Stimulated activated CD8-positive, alpha-beta memory T cell treated with anti-CD3 and anti-CD28 coated beads, Interleukin-12 subunit alpha, Interleukin-12 subunit beta, amount 100 ng/mL, for 1 hour (primary cell): Measurements from ENCODE around the gene UVRAG.

Source experiments
- DNase-seq: peaks from one replicate; pipeline ENCODE4 v3.0.0-alpha.2; 2020; ENCODE audit warnings: low read depth

The UVRAG gene

GRCh38 chr11:76152741-76153570 lies 337.9 kb downstream of the UVRAG start:
- no peak for DNase-seq

- DNase-seq = no peak
Measured at GRCh38 chr11:76153571-76153923, 338.5 kb downstream of the UVRAG start.

- no peak for DNase-seq
Measured at GRCh38 chr11:76155500-76156227, 340.7 kb downstream of the UVRAG start.

GRCh38 chr11:76156971-76157427 lies 342.0 kb downstream of the UVRAG start:
- no peak for DNase-seq

GRCh38 chr11:76157891-76158290 lies 342.9 kb downstream of the UVRAG start:
- DNase-seq = no peak

- DNase-seq = no peak
Measured at GRCh38 chr11:76158394-76159302, 343.6 kb downstream of the UVRAG start.

GRCh38 chr11:76159303-76159937 lies 344.4 kb downstream of the UVRAG start:
- DNase-seq = no peak

- no peak for DNase-seq
Measured at GRCh38 chr11:76159983-76160661, 345.1 kb downstream of the UVRAG start.

- no peak for DNase-seq
Measured at GRCh38 chr11:76160856-76161255, 345.8 kb downstream of the UVRAG start.

GRCh38 chr11:76161261-76161961 lies 346.4 kb downstream of the UVRAG start:
- no peak for DNase-seq

GRCh38 chr11:76162336-76163288 lies 347.6 kb downstream of the UVRAG start:
- no peak for DNase-seq

GRCh38 chr11:76163289-76163880 lies 348.4 kb downstream of the UVRAG start:
- DNase-seq = no peak

GRCh38 chr11:76164081-76164480 lies 349.1 kb downstream of the UVRAG start:
- DNase-seq = no peak

- DNase-seq = no peak
Measured at GRCh38 chr11:76164861-76165751, 350.1 kb downstream of the UVRAG start.

- DNase-seq = no peak
Measured at GRCh38 chr11:76166314-76166713, 351.3 kb downstream of the UVRAG start.

GRCh38 chr11:76167590-76167989 lies 352.6 kb downstream of the UVRAG start:
- DNase-seq = no peak

- no peak for DNase-seq
Measured at GRCh38 chr11:76169473-76169896, 354.5 kb downstream of the UVRAG start.

GRCh38 chr11:76170468-76170867 lies 355.5 kb downstream of the UVRAG start:
- no peak for DNase-seq
